K562 (cell line): ENCODE data around the gene UNC93B1. TPM values are rescaled to one million over a fixed set of nuclear protein-coding genes. Genes with fewer than 3 reads are reported as not detected.
"Not testable (repeated sequence)": the region's sequence is repeated elsewhere in the genome, so short reads cannot be mapped to it uniquely, and the experiment has no call there.

Experiments used
- ATAC-seq: fragments of 200-7000 bp; cut with Tn5 transposase; 3 replicates; pipeline ENCODE4 v1.9.1; 2020; ENCODE audit warnings: moderate library complexity
- BruUV-seq: library from RNA; stranded (reverse); fragments of 400-500 nt; replicated peaks from 2 replicates; lab custom pipeline; 2021; lab: Mats Ljungman, UMichigan
- CTCF ChIA-PET: fragments of 300-600 bp; formaldehyde crosslinking; extraction: SDS; loops from one replicate; lab custom pipeline; 2021; ENCODE audit warnings: low intra/inter-chr PET ratio; lab: Yijun Ruan, JAX
- POLR2A ChIA-PET: fragments of 300-600, 350-650 bp; sonication (Branson Sonifier 250); formaldehyde crosslinking; extraction: SDS; loops from one replicate; lab custom pipeline; 2021; ENCODE audit warnings: antibody characterized with exemption, inconsistent platforms; lab: Yijun Ruan, JAX
- DNase-seq, 4 experiments: peaks; one replicate each; pipeline versions ENCODE4 v3.0.0 to v3.0.0-alpha.2; 2011 to 2018; ENCODE audit warnings: low spot score in 3 of 4, mixed read lengths in 3 of 4; ENCODE audit errors: extremely low read depth in 1 of 4
- FAIRE-seq: peaks from 2 replicates; lab custom pipeline; 2011; peaks lifted over from hg19 to GRCh38; lab: Jason Lieb, UNC
- H2AFZ ChIP-seq: 2 replicates; pipeline ENCODE4 v1.6.0; 2011; ENCODE audit warnings: low read depth, low read length, control low read depth, inconsistent platforms
- H3K27ac ChIP-seq: fragments of 200-600 bp; 3 replicates; pipeline ENCODE4 v1.8.0; 2011; ENCODE audit warnings: low read depth, mild to moderate bottlenecking, control low read depth, inconsistent platforms, low read length, moderate library complexity, mixed read lengths; ENCODE audit errors: extremely low read depth
- H3K27me3 ChIP-seq, 2 experiments: fragments of 300-600 bp in 1 of 2; 2 replicates in 1 of 2; 3 replicates in 1 of 2; pipeline versions ENCODE4 v1.6.0 to v1.8.0; 2011; ENCODE audit warnings: inconsistent platforms in 2 of 2, low read length in 2 of 2, mild to moderate bottlenecking in 1 of 2, mixed read lengths in 1 of 2, moderate library complexity in 1 of 2; ENCODE audit not compliant: control insufficient read depth in 2 of 2, insufficient read depth in 2 of 2
- H3K36me3 ChIP-seq: fragments of 300-600 bp; 3 replicates; pipeline ENCODE4 v1.8.0; 2011; ENCODE audit warnings: mild to moderate bottlenecking, low read length, inconsistent platforms; ENCODE audit not compliant: control insufficient read depth, insufficient read depth
- H3K4me1 ChIP-seq, 2 experiments: fragments of 200-600 bp in 1 of 2; replicated peaks in 1 of 2; 2 replicates in 1 of 2; 3 replicates in 1 of 2; pipeline versions ENCODE4 v1.5.1 to v1.8.0; 2011; ENCODE audit warnings: inconsistent platforms in 2 of 2, low read length in 2 of 2, mild to moderate bottlenecking in 1 of 2, mixed read lengths in 1 of 2, moderate library complexity in 1 of 2; ENCODE audit not compliant: control insufficient read depth in 2 of 2, insufficient read depth in 2 of 2
- H3K4me2 ChIP-seq: 2 replicates; pipeline ENCODE4 v1.6.1; 2011; ENCODE audit warnings: low read length, control low read depth, inconsistent platforms, mixed read lengths; ENCODE audit not compliant: insufficient read depth
- H3K4me3 ChIP-seq: fragments of 200-600 bp; sonication (generic), shearing (Covaris generic); 2 replicates; pipeline ENCODE4 v1.5.1; 2016; ENCODE audit warnings: control low read depth, inconsistent platforms
- H3K79me2 ChIP-seq: fragments of 200-600 bp; 3 replicates; pipeline ENCODE4 v1.8.0; 2011; ENCODE audit warnings: low read length, inconsistent platforms; ENCODE audit not compliant: control insufficient read depth, insufficient read depth
- H3K9ac ChIP-seq, 2 experiments: 2 replicates each; pipeline versions ENCODE4 v1.6.0 to v1.6.1; 2011; ENCODE audit warnings: low read depth in 2 of 2, low read length in 2 of 2, control low read depth in 1 of 2, inconsistent platforms in 1 of 2, mild to moderate bottlenecking in 1 of 2, mixed read lengths in 1 of 2; ENCODE audit not compliant: insufficient read depth in 1 of 2
- H3K9me1 ChIP-seq: one replicate; pipeline ENCODE4 v1.6.0; 2011; ENCODE audit warnings: inconsistent platforms, mild to moderate bottlenecking, low read length, moderate library complexity; ENCODE audit not compliant: control insufficient read depth, insufficient read depth
- H3K9me3 ChIP-seq: replicated peaks from 2 replicates; pipeline ENCODE4 v1.5.1; 2011; ENCODE audit warnings: low read depth, low read length, inconsistent platforms; ENCODE audit not compliant: control insufficient read depth, insufficient read depth
- H4K20me1 ChIP-seq: replicated peaks from 2 replicates; pipeline ENCODE4 v1.6.1; 2011; ENCODE audit warnings: low read length, inconsistent platforms, mixed read lengths; ENCODE audit not compliant: control insufficient read depth, insufficient read depth
- WGBS: fragments of 100-300 bp; shearing (Covaris generic); methylation state at CpG from one replicate; pipeline ENCODE4 v1.1.6; 2016; ENCODE audit warnings: low coverage, mixed read lengths; ENCODE audit not compliant: insufficient coverage; ENCODE audit errors: missing lambda C conversion rate; 5-methylcytosine and 5-hydroxymethylcytosine counted together
- in situ Hi-C: fragments of 300-500 bp; cut with MboI; formaldehyde crosslinking; loops from 4 replicates; pipeline ENCODE4 v1.15.0; 2018; ENCODE audit warnings: inconsistent platforms, mixed read lengths
- intact Hi-C: fragments of 100-400 bp; cut with micrococcal nuclease; formaldehyde crosslinking; loops from 2 replicates; pipeline ENCODE4 v1.14.2; 2022
- polyA plus RNA-seq, 8 experiments: library from polyadenylated mRNA; depleted of rRNA in 4 of 8; stranded (reverse) in 5 of 8; unstranded in 3 of 8; fragments of >200 nt; fragmentation: Nextera tagmentation in 2 of 8; fragmentation: Illumina TruSeq in 1 of 8; extraction: Ambion mirVana in 2 of 8; extraction: Trizol in 1 of 8; gene quantifications; 2 replicates each; pipeline versions ENCODE4 v1.2.1 to v1.2.3, GENCODE V29; 2011 to 2014; ENCODE audit warnings: inconsistent platforms in 1 of 8, missing spikeins in 1 of 8
- total RNA-seq, 7 experiments: library from RNA; depleted of rRNA in 6 of 7; stranded (reverse); fragments of >200 nt in 6 of 7; fragmentation: Illumina TruSeq in 2 of 7; extraction: Trizol in 2 of 7; gene quantifications; 2 replicates each; pipeline versions ENCODE4 v1.2.1 to v1.2.3, GENCODE V29; 2011 to 2021; ENCODE audit warnings: low replicate concordance in 1 of 7

Gene UNC93B1
- total and polyA plus RNA-seq, 9 of the 15 experiments (the other 6 are each of a cell fraction or from before 2014, with no cell fraction given), result 0.10 to 13.6 (median 6.5) TPM

DNA sequence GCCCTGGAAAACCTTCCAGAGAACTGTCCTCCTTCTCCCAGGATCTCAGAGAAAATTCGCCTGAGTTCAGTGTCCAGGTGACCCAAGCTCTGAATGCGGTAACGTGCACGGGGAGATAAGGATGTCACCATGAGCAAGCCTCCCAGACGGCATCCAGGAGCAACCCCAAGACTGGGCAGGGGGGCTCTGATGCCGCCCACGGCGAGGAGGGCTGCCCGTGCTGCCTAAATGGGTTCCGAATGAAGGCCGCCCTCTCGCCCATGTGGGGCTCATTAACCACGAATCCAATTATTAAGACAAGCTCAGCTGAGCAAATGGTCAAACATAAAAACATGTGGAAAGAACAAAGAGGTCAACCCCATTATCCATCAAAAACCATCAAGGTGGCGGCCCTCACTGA, 49.6 kb downstream of the UNC93B1 start:
- H3K4me2 ChIP-seq, H3K79me2 ChIP-seq, H3K9ac ChIP-seq, DNase-seq, H4K20me1 ChIP-seq, H3K9me1 ChIP-seq, H3K9me3 ChIP-seq, FAIRE-seq, POLR2A ChIA-PET, H3K27ac ChIP-seq, H2AFZ ChIP-seq, ATAC-seq, CTCF ChIA-PET, BruUV-seq, H3K4me3 ChIP-seq, intact Hi-C loops, in situ Hi-C loops, H3K36me3 ChIP-seq: not testable (repeated sequence)
- WGBS, result 11% methylated on average over 14 of the region's 14 CpGs
- Histone ChIP-seq H3K4me1 (peaks cover 0 to 12% of the 10 kb centered on the region in 2 experiments; a peak in 1 of 5 replicates), H3K27me3 (peaks cover 0 to 14% of the 10 kb centered on the region in 2 experiments; a peak in 2 of 5 replicates)

DNA sequence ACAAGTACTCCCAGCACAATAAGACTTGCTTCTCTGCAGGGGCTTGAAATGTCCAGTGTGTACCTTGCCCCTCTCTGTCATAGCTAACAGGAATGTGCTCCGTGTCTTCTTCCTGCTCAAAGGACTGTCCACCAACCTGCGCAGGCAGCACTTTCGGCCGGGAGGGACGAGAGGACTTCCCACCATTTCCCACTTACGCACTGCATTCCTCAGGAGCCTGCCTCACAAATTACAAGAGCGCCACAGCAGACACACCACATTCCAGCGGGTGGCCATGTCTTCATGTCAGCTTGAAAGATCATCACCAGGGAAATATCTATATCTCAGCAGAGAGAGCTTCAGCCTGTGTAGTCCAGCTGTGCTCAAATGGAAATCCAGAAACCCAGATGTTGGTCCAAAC, 53.2 kb downstream of the UNC93B1 start:
- H4K20me1 ChIP-seq, H3K79me2 ChIP-seq, FAIRE-seq, H2AFZ ChIP-seq, intact Hi-C loops, H3K36me3 ChIP-seq, H3K9me1 ChIP-seq, in situ Hi-C loops, H3K9me3 ChIP-seq, BruUV-seq, H3K9ac ChIP-seq, POLR2A ChIA-PET, H3K27ac ChIP-seq, H3K4me1 ChIP-seq, ATAC-seq, H3K27me3 ChIP-seq, CTCF ChIA-PET, DNase-seq, H3K4me3 ChIP-seq, H3K4me2 ChIP-seq: not testable (repeated sequence)
- WGBS, result 2% methylated on average over 8 of the region's 8 CpGs
